HepG2 (cell line): ENCODE results near the gene TOPORS. TPM values are rescaled to one million over a fixed set of nuclear protein-coding genes. Genes with fewer than 3 reads are reported as not detected.

ENCODE experiments used
- MED13 ChIP-seq: sonication (generic); formaldehyde crosslinking; IDR thresholded peaks from 2 replicates; pipeline ENCODE4 v1.5.0; 2020; ENCODE audit warnings: missing genetic modification reagents
- MYNN ChIP-seq: sonication (generic); formaldehyde crosslinking; IDR thresholded peaks from 2 replicates; pipeline ENCODE4 v1.4.0; 2020; ENCODE audit warnings: mild to moderate bottlenecking, low read depth, missing genetic modification reagents
- POLR2G ChIP-seq: fragments of 200-400 bp; formaldehyde crosslinking; IDR thresholded peaks from 2 replicates; pipeline ENCODE4 v1.6.1; 2018; ENCODE audit warnings: mild to moderate bottlenecking, low read depth, low read length, moderate library complexity
- SMAD3 ChIP-seq: sonication (generic); formaldehyde crosslinking; IDR thresholded peaks from 2 replicates; pipeline ENCODE4 v1.4.0; 2020; ENCODE audit warnings: missing genetic modification reagents
- SOX5 ChIP-seq: IDR thresholded peaks from 2 replicates; pipeline ENCODE4 v1.6.1; 2016; ENCODE audit warnings: borderline replicate concordance
- TBX2 ChIP-seq: sonication (generic); formaldehyde crosslinking; IDR thresholded peaks from 2 replicates; pipeline ENCODE4 v1.5.0; 2020; ENCODE audit warnings: missing genetic modification reagents, mild to moderate bottlenecking, borderline replicate concordance
- TGIF2 ChIP-seq: IDR thresholded peaks from 2 replicates; pipeline ENCODE4 v1.6.1; 2016; ENCODE audit warnings: control low read depth, missing compliant biosample characterization
- ZKSCAN8 ChIP-seq: IDR thresholded peaks from 2 replicates; pipeline ENCODE4 v1.6.1; 2016; ENCODE audit warnings: borderline replicate concordance, missing genetic modification reagents, missing compliant biosample characterization
- ZNF251 ChIP-seq: sonication (generic); formaldehyde crosslinking; IDR thresholded peaks from 2 replicates; pipeline ENCODE4 v1.9.0; 2021; ENCODE audit warnings: mild to moderate bottlenecking, missing genetic modification reagents
- ZNF607 ChIP-seq: sonication (generic); formaldehyde crosslinking; IDR thresholded peaks from 2 replicates; pipeline ENCODE4 v1.5.1; 2020; ENCODE audit warnings: missing genetic modification reagents, mild to moderate bottlenecking, borderline replicate concordance
- ZNF629 ChIP-seq: sonication (generic); formaldehyde crosslinking; conservative IDR thresholded peaks from 2 replicates; pipeline ENCODE4 v1.5.0; 2020; ENCODE audit warnings: missing genetic modification reagents
- ZNF788 ChIP-seq: sonication (generic); formaldehyde crosslinking; IDR thresholded peaks from 2 replicates; pipeline ENCODE4 v1.5.0; 2020; ENCODE audit warnings: mild to moderate bottlenecking, missing genetic modification reagents, borderline replicate concordance
- polyA plus RNA-seq, 8 experiments: library from polyadenylated mRNA; depleted of rRNA in 3 of 8; stranded (reverse) in 7 of 8; unstranded in 1 of 8; fragments of >200 nt; fragmentation: Illumina TruSeq in 4 of 8; extraction: Trizol in 4 of 8; gene quantifications; 2 replicates each; pipeline versions ENCODE4 v1.2.1 to v1.2.3, GENCODE V29; 2011 to 2016; ENCODE audit warnings: low read depth in 4 of 8, missing spikeins in 1 of 8, mixed read lengths in 1 of 8; ENCODE audit not compliant: insufficient read depth in 1 of 8
- total RNA-seq, 5 experiments: library from RNA; depleted of rRNA; stranded (reverse); fragments of >200 nt; fragmentation: Illumina TruSeq; extraction: Trizol; gene quantifications; 2 replicates each; pipeline ENCODE4 v1.2.3, GENCODE V29; 2016; ENCODE audit warnings: low read depth in 1 of 5
- TF ChIP-seq, protein P1 (sequence below): sonication (generic); formaldehyde crosslinking; IDR thresholded peaks from 2 replicates; pipeline ENCODE4 v1.4.0; 2020; ENCODE audit warnings: missing genetic modification reagents
- TF ChIP-seq, protein P2 (sequence below): sonication (generic); formaldehyde crosslinking; IDR thresholded peaks from 2 replicates; pipeline ENCODE4 v1.9.0; 2021; ENCODE audit warnings: missing genetic modification reagents, borderline replicate concordance
- TF ChIP-seq, protein P3 (sequence below): sonication (generic); formaldehyde crosslinking; IDR thresholded peaks from 2 replicates; pipeline ENCODE4 v1.4.0; 2020; ENCODE audit warnings: missing genetic modification reagents, borderline replicate concordance
- TF ChIP-seq, protein P4 (sequence below): sonication (generic); formaldehyde crosslinking; IDR thresholded peaks from 2 replicates; pipeline ENCODE4 v1.8.1; 2023; ENCODE audit warnings: mild to moderate bottlenecking, missing genetic modification reagents, borderline replicate concordance
- TF ChIP-seq, protein P5 (sequence below): sonication (generic); formaldehyde crosslinking; IDR thresholded peaks from 2 replicates; pipeline ENCODE4 v1.5.0; 2020; ENCODE audit warnings: missing genetic modification reagents

TOPORS gene
- total and polyA plus RNA-seq, 2 of the 13 experiments (the other 11 are each of a cell fraction or from before 2014, with no cell fraction given), result 6.8 to 19.6 TPM

DNA sequence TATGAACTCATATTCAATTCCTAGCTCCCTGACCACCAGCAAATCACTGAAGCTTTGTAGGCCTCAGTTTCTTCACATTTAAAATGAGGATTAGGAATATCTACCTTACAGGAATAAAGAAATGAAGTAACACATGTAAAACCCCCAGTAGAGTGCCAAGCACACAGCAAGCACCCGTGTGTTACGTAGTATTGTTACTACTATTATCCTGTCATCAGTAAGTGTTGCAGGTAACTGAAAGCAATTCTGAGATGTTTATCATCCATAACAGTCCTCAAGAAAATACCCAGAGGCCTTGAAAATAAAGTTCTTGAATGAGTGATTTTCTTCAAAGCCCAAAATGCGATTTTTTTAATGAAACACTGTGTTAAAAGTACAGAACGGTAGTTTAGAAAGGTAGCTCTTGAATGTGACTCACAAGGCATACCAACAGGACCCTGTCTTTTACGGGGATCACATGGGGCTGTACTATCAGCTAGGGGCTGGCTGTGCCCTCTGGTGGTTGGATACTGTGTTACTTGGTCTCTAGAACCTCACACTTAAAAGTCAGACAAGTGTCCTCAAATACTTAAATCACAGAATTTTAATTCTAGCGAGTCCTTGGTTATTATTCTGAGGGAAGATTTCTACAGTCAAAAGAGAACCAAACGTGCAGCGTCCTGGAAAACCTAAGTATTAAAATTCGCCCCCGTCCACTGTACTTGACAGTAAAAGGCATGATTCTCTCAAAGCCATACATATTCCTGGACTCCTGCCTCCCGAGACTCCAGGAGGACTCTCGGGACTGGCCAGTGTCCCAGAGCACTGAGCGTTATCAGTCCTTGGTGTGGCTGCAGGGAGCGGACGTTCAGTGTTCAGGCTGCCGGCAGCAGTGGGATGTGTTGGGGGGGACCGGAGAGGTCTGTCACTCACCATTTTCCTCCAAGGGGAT, 19.8 kb upstream of the TOPORS start (continued):
- TF ChIP-seq, protein P1, sequence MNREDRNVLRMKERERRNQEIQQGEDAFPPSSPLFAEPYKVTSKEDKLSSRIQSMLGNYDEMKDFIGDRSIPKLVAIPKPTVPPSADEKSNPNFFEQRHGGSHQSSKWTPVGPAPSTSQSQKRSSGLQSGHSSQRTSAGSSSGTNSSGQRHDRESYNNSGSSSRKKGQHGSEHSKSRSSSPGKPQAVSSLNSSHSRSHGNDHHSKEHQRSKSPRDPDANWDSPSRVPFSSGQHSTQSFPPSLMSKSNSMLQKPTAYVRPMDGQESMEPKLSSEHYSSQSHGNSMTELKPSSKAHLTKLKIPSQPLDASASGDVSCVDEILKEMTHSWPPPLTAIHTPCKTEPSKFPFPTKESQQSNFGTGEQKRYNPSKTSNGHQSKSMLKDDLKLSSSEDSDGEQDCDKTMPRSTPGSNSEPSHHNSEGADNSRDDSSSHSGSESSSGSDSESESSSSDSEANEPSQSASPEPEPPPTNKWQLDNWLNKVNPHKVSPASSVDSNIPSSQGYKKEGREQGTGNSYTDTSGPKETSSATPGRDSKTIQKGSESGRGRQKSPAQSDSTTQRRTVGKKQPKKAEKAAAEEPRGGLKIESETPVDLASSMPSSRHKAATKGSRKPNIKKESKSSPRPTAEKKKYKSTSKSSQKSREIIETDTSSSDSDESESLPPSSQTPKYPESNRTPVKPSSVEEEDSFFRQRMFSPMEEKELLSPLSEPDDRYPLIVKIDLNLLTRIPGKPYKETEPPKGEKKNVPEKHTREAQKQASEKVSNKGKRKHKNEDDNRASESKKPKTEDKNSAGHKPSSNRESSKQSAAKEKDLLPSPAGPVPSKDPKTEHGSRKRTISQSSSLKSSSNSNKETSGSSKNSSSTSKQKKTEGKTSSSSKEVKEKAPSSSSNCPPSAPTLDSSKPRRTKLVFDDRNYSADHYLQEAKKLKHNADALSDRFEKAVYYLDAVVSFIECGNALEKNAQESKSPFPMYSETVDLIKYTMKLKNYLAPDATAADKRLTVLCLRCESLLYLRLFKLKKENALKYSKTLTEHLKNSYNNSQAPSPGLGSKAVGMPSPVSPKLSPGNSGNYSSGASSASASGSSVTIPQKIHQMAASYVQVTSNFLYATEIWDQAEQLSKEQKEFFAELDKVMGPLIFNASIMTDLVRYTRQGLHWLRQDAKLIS (CRISPR knock-in tag), result no peak
- TF ChIP-seq, protein P2, sequence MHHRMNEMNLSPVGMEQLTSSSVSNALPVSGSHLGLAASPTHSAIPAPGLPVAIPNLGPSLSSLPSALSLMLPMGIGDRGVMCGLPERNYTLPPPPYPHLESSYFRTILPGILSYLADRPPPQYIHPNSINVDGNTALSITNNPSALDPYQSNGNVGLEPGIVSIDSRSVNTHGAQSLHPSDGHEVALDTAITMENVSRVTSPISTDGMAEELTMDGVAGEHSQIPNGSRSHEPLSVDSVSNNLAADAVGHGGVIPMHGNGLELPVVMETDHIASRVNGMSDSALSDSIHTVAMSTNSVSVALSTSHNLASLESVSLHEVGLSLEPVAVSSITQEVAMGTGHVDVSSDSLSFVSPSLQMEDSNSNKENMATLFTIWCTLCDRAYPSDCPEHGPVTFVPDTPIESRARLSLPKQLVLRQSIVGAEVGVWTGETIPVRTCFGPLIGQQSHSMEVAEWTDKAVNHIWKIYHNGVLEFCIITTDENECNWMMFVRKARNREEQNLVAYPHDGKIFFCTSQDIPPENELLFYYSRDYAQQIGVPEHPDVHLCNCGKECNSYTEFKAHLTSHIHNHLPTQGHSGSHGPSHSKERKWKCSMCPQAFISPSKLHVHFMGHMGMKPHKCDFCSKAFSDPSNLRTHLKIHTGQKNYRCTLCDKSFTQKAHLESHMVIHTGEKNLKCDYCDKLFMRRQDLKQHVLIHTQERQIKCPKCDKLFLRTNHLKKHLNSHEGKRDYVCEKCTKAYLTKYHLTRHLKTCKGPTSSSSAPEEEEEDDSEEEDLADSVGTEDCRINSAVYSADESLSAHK (CRISPR knock-in tag), result no peak
- TF ChIP-seq, protein P3, sequence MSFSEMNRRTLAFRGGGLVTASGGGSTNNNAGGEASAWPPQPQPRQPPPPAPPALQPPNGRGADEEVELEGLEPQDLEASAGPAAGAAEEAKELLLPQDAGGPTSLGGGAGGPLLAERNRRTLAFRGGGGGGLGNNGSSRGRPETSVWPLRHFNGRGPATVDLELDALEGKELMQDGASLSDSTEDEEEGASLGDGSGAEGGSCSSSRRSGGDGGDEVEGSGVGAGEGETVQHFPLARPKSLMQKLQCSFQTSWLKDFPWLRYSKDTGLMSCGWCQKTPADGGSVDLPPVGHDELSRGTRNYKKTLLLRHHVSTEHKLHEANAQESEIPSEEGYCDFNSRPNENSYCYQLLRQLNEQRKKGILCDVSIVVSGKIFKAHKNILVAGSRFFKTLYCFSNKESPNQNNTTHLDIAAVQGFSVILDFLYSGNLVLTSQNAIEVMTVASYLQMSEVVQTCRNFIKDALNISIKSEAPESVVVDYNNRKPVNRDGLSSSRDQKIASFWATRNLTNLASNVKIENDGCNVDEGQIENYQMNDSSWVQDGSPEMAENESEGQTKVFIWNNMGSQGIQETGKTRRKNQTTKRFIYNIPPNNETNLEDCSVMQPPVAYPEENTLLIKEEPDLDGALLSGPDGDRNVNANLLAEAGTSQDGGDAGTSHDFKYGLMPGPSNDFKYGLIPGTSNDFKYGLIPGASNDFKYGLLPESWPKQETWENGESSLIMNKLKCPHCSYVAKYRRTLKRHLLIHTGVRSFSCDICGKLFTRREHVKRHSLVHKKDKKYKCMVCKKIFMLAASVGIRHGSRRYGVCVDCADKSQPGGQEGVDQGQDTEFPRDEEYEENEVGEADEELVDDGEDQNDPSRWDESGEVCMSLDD (CRISPR knock-in tag), result no peak
- TF ChIP-seq ZNF251 (no peak), SMAD3 (CRISPR knock-in tag) (0 out of 2 replicates have a peak, but pooled peaks have one; percentile 26), POLR2G (no peak), MYNN (CRISPR knock-in tag) (no peak), SOX5 (CRISPR knock-in tag) (no peak), ZNF629 (CRISPR knock-in tag) (no peak), TGIF2 (0 out of 2 replicates have a peak, but pooled peaks have one; percentile 44), ZNF788 (CRISPR knock-in tag) (no peak), ZNF607 (CRISPR knock-in tag) (no peak; the same call in 1 of the 2 replicates), ZKSCAN8 (CRISPR knock-in tag) (peak; percentile 53; the same call in 1 of the 2 replicates), TBX2 (CRISPR knock-in tag) (no peak), MED13 (CRISPR knock-in tag) (no peak)
- TF ChIP-seq, protein P4, sequence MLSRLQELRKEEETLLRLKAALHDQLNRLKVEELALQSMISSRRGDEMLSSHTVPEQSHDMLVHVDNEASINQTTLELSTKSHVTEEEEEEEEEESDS (CRISPR knock-in tag), result no peak
- TF ChIP-seq, protein P5, sequence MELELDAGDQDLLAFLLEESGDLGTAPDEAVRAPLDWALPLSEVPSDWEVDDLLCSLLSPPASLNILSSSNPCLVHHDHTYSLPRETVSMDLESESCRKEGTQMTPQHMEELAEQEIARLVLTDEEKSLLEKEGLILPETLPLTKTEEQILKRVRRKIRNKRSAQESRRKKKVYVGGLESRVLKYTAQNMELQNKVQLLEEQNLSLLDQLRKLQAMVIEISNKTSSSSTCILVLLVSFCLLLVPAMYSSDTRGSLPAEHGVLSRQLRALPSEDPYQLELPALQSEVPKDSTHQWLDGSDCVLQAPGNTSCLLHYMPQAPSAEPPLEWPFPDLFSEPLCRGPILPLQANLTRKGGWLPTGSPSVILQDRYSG (CRISPR knock-in tag), result no peak
